Stimulated activated CD8-positive, alpha-beta memory T cell treated with anti-CD3 and anti-CD28 coated beads, Interleukin-4, amount 100 ng/mL, for 24 hours (primary cell): Measurements from ENCODE around the gene ARFRP1.
A peak's percentile ranks its signal among the peaks of the same experiment; 100 is the strongest.
"Not testable (repeated sequence)": the region's sequence is repeated elsewhere in the genome, so short reads cannot be mapped to it uniquely, and the experiment has no call there.

Experiments used
- DNase-seq: peaks from one replicate; pipeline ENCODE4 v3.0.0-alpha.2; 2020; ENCODE audit warnings: low read depth

The ARFRP1 gene

GRCh38 chr20:63675681-63676368 lies 32.0 kb downstream of the ARFRP1 start:
- no peak for DNase-seq

GRCh38 chr20:63673951-63674350 lies 33.8 kb downstream of the ARFRP1 start:
- no peak for DNase-seq

- no peak for DNase-seq
These were observed 35.1 kb downstream of the ARFRP1 start for GRCh38 chr20:63672666-63673065.

- DNase-seq: not testable (repeated sequence)
These were observed 36.1 kb downstream of the ARFRP1 start for GRCh38 chr20:63671695-63672094.

- DNase-seq: no peak
These were observed 39.4 kb downstream of the ARFRP1 start for GRCh38 chr20:63668351-63668750.

GRCh38 chr20:63667858-63668257 lies 39.9 kb downstream of the ARFRP1 start:
- DNase-seq: no peak

- no peak for DNase-seq
These were observed 42.1 kb downstream of the ARFRP1 start for GRCh38 chr20:63665708-63666107.

- DNase-seq: no peak
These were observed 42.7 kb downstream of the ARFRP1 start for GRCh38 chr20:63664861-63665594.

GRCh38 chr20:63664143-63664851 lies 43.5 kb downstream of the ARFRP1 start:
- DNase-seq: no peak

GRCh38 chr20:63663332-63664066 lies 44.3 kb downstream of the ARFRP1 start:
- DNase-seq: no peak

- no peak for DNase-seq
These were observed 45.0 kb downstream of the ARFRP1 start for GRCh38 chr20:63662813-63663189.

GRCh38 chr20:63661959-63662812 lies 45.6 kb downstream of the ARFRP1 start:
- no peak for DNase-seq

GRCh38 chr20:63661108-63661507 lies 46.7 kb downstream of the ARFRP1 start:
- DNase-seq: no peak

GRCh38 chr20:63660622-63661021 lies 47.2 kb downstream of the ARFRP1 start:
- no peak for DNase-seq

GRCh38 chr20:63660174-63660573 lies 47.6 kb downstream of the ARFRP1 start:
- DNase-seq: not testable (repeated sequence)

GRCh38 chr20:63659370-63659769 lies 48.4 kb downstream of the ARFRP1 start:
- DNase-seq: no peak

- no peak for DNase-seq
These were observed 49.0 kb downstream of the ARFRP1 start for GRCh38 chr20:63658749-63659187.

GRCh38 chr20:63657937-63658748 lies 49.6 kb downstream of the ARFRP1 start, which contains the start of gene RTEL1:
Gene RTEL1, plus strand, starts transcription at chr20:63658312. Its CDS starts 1,091 bp downstream, at chr20:63659403.
- DNase-seq: peak; percentile 82

GRCh38 chr20:63657260-63657936 lies 50.4 kb downstream of the ARFRP1 start:
- DNase-seq: no peak

- DNase-seq: no peak
These were observed 51.3 kb downstream of the ARFRP1 start for GRCh38 chr20:63656451-63656850.
